CD4-positive, alpha-beta T cell treated with Interleukin-15 for 1 hour (primary cell): ENCODE data around the gene MAJIN.
A peak's percentile ranks its signal among the peaks of the same experiment; 100 is the strongest.
"Not testable (repeated sequence)": the region's sequence is repeated elsewhere in the genome, so short reads cannot be mapped to it uniquely, and the experiment has no call there.

ENCODE experiments used
- DNase-seq: peaks from one replicate; pipeline ENCODE4 v3.0.0-alpha.2; 2020

MAJIN gene

DNA sequence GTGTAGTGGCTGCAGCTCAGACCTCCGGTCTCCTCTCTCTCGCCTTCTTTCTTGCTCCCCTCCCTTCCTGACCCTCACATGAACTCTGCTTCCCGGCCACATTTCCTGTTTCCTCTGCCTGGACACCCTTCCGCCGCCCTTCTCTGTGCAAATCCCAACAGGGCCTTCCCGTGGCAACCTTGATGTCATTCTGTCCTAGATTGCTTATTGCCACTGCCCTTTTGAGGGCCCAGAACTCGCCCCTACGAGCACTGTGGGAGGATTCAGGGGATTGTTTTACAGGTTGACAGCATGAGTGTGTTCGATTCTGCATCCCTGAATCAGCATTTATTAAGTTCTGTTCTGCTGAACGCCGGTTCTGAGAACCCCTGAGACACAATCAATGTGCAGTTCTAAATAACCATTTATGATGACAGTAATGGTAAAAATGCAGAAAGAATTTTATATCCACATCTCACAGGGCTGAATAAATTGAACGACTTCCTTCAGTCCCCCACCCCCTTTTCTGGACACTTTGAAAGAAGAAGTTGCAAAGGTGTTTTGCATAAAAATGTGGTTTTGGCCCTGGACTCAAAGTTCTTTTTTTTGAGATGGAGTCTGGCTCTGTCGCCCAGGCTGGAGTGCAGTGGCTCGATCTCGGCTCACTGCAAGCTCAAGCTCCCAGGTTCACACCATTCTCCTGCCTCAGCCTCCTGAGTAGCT, 18.5 kb upstream of the MAJIN start:
- DNase-seq: peak; percentile 34

DNA sequence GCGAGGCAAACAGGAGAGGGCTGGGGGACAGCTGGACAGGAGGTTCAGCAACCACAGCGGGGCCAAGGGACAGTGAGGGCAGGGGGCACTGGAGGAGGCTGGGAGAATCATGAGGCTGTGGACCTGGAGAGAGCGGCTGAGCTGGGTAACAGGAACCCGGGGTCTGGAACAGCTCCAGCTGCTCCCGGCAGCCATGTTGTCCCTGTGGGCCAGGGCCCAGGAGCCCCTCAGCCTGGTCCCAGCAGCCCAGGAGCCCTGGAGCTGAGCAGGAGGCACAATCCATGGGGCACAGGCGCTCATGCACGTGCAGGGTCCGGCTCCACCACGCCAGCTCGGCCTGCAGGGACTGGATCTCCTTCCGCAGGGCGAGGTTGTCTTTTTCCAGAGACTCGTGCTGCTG, 17.5 kb upstream of the MAJIN start:
- no peak for DNase-seq

GRCh38 chr11:64987998-64988854, 16.3 kb upstream of the MAJIN start:
- no peak for DNase-seq

DNA sequence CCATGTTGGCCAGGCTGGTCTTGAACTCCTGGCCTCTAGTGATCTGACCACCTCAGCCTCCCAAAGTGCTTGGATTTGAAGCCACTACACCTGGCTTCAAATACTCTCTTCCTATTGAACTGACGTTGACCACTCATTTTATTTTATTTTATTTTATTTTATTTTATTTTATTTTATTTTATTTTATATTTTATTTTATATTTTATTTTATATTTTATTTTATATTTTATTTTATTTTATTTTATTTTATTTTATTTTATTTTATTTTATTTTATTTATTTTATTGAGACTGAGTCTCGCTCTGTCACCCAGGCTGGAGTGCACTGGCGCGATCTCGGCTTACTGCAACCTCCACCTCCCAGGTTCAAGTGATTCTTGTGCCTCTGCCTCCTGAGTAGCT, 11.4 kb upstream of the MAJIN start:
- DNase-seq: not testable (repeated sequence)

DNA sequence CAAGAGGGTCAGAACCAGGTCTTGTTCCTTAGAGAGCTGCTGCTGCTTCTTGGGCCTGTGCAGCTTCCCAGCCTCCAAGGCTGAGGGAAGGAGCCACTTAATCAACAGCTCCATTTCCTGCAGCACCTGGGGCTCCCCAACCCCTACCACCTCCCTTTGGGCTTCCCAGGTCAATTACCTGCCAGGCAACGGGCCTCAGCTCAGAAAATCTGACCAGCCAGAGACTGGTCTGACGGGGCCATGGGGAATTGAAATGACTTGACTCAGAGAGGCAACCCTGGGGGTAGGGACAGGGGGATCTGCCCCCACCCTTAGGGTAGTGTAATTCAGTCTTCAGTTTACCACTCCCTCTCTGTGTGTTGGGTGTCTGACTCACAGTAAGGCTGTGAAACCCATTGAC, 4.7 kb upstream of the MAJIN start:
- DNase-seq: no peak

- no peak for DNase-seq
Observed at GRCh38 chr11:64974124-64974523, 2.2 kb upstream of the MAJIN start.

DNA sequence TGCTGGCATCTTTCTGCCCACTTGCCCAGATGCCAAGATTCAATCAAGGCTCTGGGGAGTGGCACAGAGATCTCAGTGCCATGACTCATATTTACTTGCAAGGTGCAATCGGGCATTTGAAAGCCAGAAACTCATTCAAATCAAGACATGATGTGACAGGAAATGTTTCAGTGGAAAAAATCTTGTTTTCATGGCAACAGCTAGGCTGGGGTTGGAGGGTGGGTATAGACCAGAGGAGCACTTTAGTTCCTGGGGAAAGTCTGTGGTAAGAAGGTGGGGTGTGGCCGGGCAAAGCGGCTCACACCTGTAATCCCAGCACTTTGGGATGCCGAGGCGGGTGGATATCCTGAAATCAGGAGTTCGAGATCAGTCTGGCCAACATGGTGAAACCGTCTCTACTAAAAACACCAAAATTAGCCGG, 1.2 kb downstream of the MAJIN start:
- no peak for DNase-seq

GRCh38 chr11:64969209-64969608, 2.7 kb downstream of the MAJIN start:
- DNase-seq: no peak

GRCh38 chr11:64967375-64967774, 4.5 kb downstream of the MAJIN start:
- DNase-seq: no peak

GRCh38 chr11:64963072-64963631, 8.8 kb downstream of the MAJIN start:
- DNase-seq: no peak

DNA sequence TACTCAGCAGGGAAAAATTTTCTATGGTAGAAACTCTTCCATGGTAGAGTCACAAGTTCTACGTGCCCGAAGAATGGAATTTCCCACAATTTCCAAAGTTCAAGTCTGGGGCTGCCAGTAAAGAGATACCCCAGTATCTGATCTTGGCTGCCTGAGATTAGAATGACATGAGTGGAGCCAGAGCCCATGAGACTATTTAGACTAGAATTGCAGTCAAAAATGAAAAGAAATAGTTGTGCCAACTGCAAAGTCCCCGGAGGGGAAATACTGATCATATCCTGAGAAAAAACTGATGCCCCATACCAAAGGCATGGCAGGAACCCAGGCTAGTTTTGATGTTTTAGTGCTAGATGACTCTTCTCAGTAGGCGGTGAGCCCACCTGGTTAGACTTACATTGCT, 11.2 kb downstream of the MAJIN start:
- DNase-seq: no peak

DNA sequence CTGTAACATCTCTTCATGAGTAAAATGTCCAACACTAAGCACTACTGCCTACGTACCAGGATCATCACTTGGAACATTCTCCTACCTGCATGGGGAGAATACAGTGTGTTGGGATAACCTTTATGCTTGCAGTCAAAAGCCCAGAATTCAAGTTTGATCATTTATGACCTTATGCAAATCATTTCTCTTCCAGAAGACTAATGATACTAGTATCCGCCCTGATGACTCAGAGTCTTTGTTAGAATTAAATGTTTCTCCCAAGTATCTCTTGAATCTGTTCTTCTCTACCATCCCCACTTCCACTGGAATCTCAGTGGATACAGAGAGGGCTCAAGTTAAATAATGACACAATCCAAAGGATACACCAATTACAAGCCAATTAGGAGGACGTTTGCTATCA, 12.4 kb downstream of the MAJIN start:
- DNase-seq: no peak

DNA sequence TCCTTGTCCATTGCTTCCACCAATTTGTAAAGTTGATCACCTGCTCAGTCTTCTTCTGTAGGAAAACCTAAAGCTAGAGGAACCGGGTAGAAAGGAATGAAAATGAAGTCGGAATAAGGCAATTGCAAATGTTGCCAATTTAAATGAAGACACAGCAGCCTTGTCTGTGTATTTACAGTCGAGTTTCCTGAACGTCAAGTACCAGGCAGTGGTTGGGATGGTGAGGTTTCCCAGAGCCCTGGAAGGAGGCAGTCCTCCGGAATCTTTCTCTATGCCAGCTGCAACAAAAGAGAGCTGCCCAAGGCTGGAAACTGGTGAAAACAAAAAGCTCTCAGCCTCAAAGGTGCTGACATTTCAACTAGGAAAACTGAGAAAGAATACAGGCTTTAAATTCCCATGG, 17.7 kb downstream of the MAJIN start:
- no peak for DNase-seq

- no peak for DNase-seq
Observed at GRCh38 chr11:64951529-64951928, 20.4 kb downstream of the MAJIN start.

DNA sequence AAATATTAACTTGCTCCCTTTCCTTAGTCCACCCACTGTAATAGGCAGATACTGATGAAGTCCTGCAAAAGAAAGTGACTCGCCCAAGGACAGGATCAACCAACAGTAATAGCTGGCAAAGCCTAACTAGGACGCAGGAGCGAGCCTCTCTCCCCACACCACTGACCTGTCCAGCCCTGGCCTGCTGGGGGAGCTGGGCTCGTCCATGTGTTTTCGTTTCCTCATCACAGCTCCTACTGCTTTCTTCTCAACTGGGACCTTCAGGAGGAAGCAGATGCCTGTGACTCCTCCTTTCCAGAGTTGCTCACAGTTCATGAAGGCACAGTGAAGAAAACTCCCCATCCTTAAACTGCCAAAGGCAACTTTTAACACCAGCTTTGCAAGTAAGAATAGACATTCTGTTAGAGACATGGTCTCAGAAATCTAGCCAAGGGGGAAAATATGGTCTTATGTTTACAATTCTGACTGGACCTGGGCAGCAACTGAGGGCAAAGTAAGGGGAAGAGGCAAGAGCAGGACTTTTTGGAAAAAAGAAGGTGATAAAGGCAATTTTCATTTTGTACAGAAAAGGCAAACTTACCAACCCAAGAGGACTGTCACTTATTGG, 24.6 kb downstream of the MAJIN start:
- no peak for DNase-seq

DNA sequence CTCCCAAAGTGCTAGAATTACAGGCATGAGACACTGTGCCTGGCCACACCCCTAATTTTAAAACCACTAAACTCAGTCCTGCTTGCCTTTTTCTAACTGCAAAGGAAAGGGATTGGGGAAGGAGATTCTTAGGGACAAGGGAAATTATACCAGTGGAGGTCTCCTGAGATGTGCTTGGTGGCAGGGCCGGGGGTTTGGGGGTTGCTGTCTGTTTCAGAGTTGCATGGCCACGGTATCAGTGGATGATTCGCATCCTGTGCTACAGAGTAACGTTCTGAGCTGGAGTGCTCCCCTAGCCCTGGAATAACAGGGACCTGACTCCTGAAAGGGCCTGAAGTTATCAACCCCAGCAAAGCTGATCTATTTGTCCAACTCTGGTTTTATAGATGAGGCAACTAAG, 35.4 kb downstream of the MAJIN start:
- no peak for DNase-seq

DNA sequence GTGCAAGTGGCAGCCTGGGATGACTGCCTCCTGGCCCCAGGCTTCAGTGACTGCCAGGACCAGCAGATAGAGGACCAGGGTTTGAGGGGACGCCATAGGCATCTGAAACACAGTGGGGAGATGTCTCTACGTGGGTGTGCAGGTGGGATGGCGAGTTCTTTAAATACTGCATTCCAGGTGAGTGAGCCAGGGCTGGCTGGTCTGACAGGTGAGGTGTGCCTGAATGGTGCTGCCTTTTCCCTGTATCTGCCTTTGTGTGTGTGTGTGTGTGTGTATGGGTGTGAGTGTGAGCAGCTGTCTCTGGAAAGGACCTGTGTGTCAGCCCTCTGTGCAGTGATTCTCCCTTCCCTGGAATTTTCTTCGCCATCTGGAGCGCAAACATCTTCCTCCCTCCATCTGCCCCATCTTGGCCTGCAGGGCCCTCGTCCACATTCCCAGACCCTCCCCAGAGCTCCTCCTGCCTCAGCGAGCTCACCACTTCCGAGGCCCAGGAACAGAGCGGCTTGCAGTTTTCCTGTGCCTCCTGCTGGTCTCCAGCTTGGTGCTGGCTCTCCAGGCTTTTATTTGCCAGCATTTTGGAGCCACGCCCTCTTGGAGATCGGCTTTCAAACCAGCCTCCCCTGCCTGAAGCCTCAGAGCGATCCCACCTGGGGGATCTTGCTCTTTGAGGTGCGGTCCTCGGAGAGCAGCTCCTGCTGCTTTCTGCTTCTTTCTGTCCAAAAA, 36.4 kb downstream of the MAJIN start, which contains the start of gene GPHA2:
Gene GPHA2 (minus strand): TSS at position 535 of the 723 bp plus-strand sequence. CDS start 433 bp downstream, at position 102.
- DNase-seq: no peak

GRCh38 chr11:64934682-64935358, 37.1 kb downstream of the MAJIN start:
- no peak for DNase-seq

DNA sequence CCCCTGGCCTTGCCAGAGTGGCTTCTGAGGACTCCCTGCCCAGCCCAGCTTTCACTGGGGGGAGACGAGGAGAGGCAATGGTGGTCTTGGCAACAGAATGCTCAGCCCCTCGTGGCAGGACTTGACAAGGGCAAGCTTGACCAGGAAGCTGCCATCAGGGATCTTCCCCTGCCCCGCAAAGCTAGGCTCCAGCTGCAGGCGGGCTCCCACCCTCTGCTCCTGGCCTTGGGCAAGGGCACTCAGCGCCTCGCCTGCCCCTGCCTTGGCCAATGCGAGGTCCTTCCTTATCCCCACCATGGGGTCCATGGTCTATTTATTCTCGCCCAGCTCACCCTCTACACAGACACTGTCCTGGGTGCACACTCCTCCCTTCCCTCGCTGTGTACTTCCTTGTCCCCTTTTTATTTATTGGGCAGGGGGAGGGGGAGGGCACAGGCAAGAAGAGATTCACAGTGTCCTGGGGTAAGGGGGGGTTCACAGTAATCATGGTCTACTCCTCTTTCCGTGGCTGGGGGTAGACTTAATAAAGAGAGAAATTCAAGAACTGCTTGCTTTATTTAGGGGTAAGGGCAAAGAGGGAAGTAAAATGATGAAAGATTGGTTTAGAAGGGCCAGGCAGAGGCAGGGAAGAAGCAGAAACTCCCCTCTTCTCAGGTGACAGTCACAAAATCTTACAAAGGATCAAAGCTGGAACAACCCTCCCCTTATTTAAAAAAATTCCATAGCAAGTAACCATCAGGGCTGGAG, 37.8 kb downstream of the MAJIN start:
- DNase-seq: no peak

DNA sequence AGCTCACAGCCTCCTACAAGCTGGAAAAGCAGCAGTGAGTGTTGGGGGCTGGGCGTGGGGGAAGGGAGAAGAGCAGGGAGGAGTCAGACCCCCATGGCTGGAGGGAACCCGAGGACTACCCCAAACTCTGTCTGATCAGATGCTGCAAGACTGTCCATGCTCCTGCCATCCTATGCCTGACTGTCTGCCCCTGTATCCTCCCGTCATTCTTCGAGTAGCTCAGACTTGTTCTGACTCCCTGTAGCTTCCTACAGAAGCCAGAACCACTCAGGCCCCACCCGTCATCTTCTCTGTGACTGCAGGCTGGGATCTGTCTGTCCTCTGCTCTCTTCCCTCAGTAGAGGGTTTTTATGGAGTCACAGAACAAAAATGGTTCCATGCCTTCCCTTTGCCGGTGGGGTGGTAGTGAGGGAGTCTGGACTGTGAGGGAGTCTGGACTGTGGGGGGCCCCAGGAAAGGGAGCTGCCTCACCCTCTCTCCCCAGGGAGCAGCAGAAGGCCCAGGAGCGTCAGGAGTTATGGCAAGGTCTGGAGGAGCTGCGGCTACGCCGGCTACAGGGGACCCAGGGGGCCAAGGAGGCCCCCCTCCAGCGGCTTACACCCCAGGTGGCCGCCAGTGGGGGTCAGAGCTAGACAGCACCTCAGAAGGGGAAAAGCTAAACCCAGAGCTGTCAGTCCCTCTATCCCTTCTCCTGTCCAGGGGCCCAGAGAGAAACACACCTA, 38.5 kb downstream of the MAJIN start:
- no peak for DNase-seq

GRCh38 chr11:64932324-64932723, 39.6 kb downstream of the MAJIN start:
- no peak for DNase-seq
